PC-3 (cell line): Measurements from ENCODE around the gene KCNK3. TPM values are rescaled to one million over a fixed set of nuclear protein-coding genes. Genes with fewer than 3 reads are reported as not detected.
A peak's percentile ranks its signal among the peaks of the same experiment; 100 is the strongest.

Experiments
- ATAC-seq: fragments of 200-7000 bp; cut with Tn5 transposase; 2 replicates; pipeline ENCODE4 v1.9.1; 2020; ENCODE audit warnings: mild to moderate bottlenecking, moderate library complexity
- BruUV-seq: library from RNA; stranded (reverse); fragments of 400-500 nt; replicated peaks from 2 replicates; lab custom pipeline; 2021; lab: Mats Ljungman, UMichigan
- CTCF ChIA-PET: fragments of 300-600 bp; sonication (Branson Sonifier 250); formaldehyde crosslinking; loops from one replicate; lab custom pipeline; 2022; ENCODE audit warnings: antibody characterized with exemption; lab: Charles Lee
- POLR2A ChIA-PET: fragments of 300-600 bp; sonication (Branson Sonifier 250); formaldehyde crosslinking; loops from one replicate; lab custom pipeline; 2022; ENCODE audit warnings: antibody characterized with exemption; ENCODE audit not compliant: unreplicated experiment; lab: Charles Lee
- DNase-seq: peaks from one replicate; pipeline ENCODE4 v3.0.0-alpha.2; 2015
- H2AFZ ChIP-seq: fragments of 300-600 bp; sonication (generic); 2 replicates; pipeline ENCODE4 v1.6.0; 2016; ENCODE audit warnings: antibody characterized with exemption, low read length
- H3F3A ChIP-seq: fragments of 300-600 bp; sonication (generic); one replicate; pipeline ENCODE4 v1.6.0; 2017; ENCODE audit warnings: antibody characterized with exemption, low read length, control low read depth, mild to moderate bottlenecking; ENCODE audit not compliant: unreplicated experiment
- H3K27ac ChIP-seq: fragments of 300-600 bp; sonication (generic); 2 replicates; pipeline ENCODE4 v1.5.1; 2016; ENCODE audit warnings: mild to moderate bottlenecking, low read length
- H3K27me3 ChIP-seq: fragments of 300-600 bp; sonication (generic); 2 replicates; pipeline ENCODE4 v1.6.1; 2016; ENCODE audit warnings: low read length, mixed read lengths
- H3K36me3 ChIP-seq: fragments of 300-600 bp; sonication (generic); 2 replicates; pipeline ENCODE4 v1.6.1; 2016; ENCODE audit warnings: low read depth, mixed run types, low read length, mixed read lengths
- H3K4me1 ChIP-seq: fragments of 300-600 bp; sonication (generic); 2 replicates; pipeline ENCODE4 v1.5.1; 2016; ENCODE audit warnings: low read length; ENCODE audit not compliant: insufficient read depth
- H3K4me2 ChIP-seq: fragments of 300-600 bp; sonication (generic); 2 replicates; pipeline ENCODE4 v1.6.0; 2016; ENCODE audit warnings: low read length
- H3K4me3 ChIP-seq: fragments of 300-600 bp; sonication (generic); 2 replicates; pipeline ENCODE4 v1.5.1; 2016; ENCODE audit warnings: mild to moderate bottlenecking, low read length, mixed read lengths
- H3K79me2 ChIP-seq: fragments of 300-600 bp; sonication (generic); 2 replicates; pipeline ENCODE4 v1.6.1; 2017; ENCODE audit warnings: low read length, mixed read lengths
- H3K9ac ChIP-seq: fragments of 300-600 bp; sonication (generic); 2 replicates; pipeline ENCODE4 v1.6.0; 2016; ENCODE audit warnings: mild to moderate bottlenecking, low read length
- H3K9me2 ChIP-seq: fragments of 300-600 bp; sonication (generic); replicated peaks from 2 replicates; pipeline ENCODE4 v1.6.1; 2016; ENCODE audit warnings: mixed run types, low read length, mixed read lengths
- H3K9me3 ChIP-seq: fragments of 300-600 bp; sonication (generic); 2 replicates; pipeline ENCODE4 v1.6.1; 2016; ENCODE audit warnings: low read length, mixed read lengths
- H4K20me1 ChIP-seq: fragments of 300-600 bp; sonication (generic); 2 replicates; pipeline ENCODE4 v1.6.1; 2016; ENCODE audit warnings: low read length, mixed read lengths
- EZH2 ChIP-seq: fragments of 300-600 bp; sonication (generic); IDR thresholded peaks from one replicate; pipeline ENCODE4 v1.6.1; 2017; ENCODE audit warnings: antibody characterized with exemption, mild to moderate bottlenecking, low read length; ENCODE audit not compliant: unreplicated experiment
- EZH2phosphoT487 ChIP-seq: fragments of 300-600 bp; sonication (generic); IDR thresholded peaks from 2 replicates; pipeline ENCODE4 v1.6.1; 2018; ENCODE audit warnings: mild to moderate bottlenecking, antibody characterized with exemption, low read length, borderline replicate concordance
- intact Hi-C: fragments of 100-400 bp; cut with micrococcal nuclease; formaldehyde crosslinking; loops from 2 replicates; pipeline ENCODE4 v1.9.0; 2023
- total RNA-seq: library from RNA; depleted of rRNA; stranded (reverse); fragments of >200 nt; gene quantifications from 2 replicates; pipeline ENCODE4 v1.2.3, GENCODE V29; 2014
- TF ChIP-seq, protein P1 (sequence below): fragments of 300-600 bp; sonication (generic); conservative IDR thresholded peaks from 2 replicates; pipeline ENCODE4 v1.5.1; 2017; ENCODE audit warnings: antibody characterized with exemption, low read depth, mild to moderate bottlenecking, low read length

The KCNK3 gene
- total RNA-seq, 1 experiment from 2014 or later: 0.04 TPM

DNA sequence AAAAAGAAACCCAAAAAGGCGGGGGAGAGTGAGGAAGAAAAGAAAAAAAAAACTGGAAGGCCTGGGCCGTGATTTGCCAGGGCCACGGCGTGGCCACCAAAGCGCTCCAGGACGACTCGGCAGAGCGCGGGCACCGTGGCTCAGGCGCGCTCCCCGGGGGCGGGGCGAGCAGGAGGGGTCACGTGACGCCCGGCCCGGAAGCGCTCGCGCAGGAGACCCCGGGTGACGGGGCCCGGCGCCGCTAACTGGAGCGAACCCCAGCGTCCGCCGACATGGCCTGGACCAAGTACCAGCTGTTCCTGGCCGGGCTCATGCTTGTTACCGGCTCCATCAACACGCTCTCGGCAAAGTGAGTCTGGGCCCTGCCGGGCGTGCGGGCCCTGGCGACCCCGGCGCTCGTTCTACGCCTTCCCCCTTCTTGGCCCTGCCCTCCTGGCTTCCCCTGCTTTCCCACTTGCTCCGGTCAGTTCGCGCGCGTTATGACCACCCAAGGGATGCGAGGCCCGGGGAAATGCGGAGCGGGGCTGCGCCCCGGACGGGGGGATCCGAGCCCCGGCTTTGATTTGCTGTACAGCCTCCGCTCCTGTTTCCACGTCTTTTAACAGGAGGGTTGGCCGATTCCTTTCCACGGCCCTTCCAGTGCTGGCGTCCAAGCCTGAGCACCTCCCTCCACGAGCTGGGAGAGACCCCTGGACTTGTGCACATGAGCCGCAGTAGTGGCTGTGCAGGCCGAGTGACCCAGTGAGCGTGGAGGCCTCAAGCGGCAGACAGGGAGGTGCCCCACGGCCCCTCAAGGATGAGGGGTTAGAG, 71.8 kb downstream of the KCNK3 start, which contains the start of gene SLC35F6:
Gene SLC35F6 (plus strand): TSS at position 207 of the 810 bp plus-strand sequence. CDS start 66 bp downstream, at position 273.
- TSS peak; percentile 61 for BruUV-seq
- Histone ChIP-seq H3K27ac (0 out of 2 replicates have a peak within 1 kb of the TSS, but pooled peaks have one; percentile 2), H3K36me3 (no peaks in the 10 kb centered on the region), H3K4me3 (peak within 1 kb of the TSS; percentile 89), H3K4me2 (peak within 1 kb of the TSS; percentile 94), H3K9me2 (no peaks in the 10 kb centered on the region), H3K27me3 (no peaks in the 10 kb centered on the region), H4K20me1 (0 out of 2 replicates have a peak, but pooled peaks cover 3% of the 10 kb centered on the region), H3K9me3 (no peaks in the 10 kb centered on the region), H2AFZ (peak within 1 kb of the TSS; percentile 90), H3K4me1 (peaks cover 18% of the 10 kb centered on the region), H3K79me2 (peaks cover 54% of the 10 kb centered on the region), H3K9ac (peak within 1 kb of the TSS; percentile 86), H3F3A (no peaks in the 10 kb centered on the region)
- intact Hi-C loops: no loop called here
- POLR2A ChIA-PET: interaction anchor here (0.6 kb wide), 2 partner anchors 108 to 147 kb away, joined by 4 to 12 read pairs; no protein-coding TSS in a partner anchor
- ATAC-seq: peak; percentile 91
- TF ChIP-seq EZH2 (no peak), EZH2phosphoT487 (no peak)
- TF ChIP-seq, protein P1, sequence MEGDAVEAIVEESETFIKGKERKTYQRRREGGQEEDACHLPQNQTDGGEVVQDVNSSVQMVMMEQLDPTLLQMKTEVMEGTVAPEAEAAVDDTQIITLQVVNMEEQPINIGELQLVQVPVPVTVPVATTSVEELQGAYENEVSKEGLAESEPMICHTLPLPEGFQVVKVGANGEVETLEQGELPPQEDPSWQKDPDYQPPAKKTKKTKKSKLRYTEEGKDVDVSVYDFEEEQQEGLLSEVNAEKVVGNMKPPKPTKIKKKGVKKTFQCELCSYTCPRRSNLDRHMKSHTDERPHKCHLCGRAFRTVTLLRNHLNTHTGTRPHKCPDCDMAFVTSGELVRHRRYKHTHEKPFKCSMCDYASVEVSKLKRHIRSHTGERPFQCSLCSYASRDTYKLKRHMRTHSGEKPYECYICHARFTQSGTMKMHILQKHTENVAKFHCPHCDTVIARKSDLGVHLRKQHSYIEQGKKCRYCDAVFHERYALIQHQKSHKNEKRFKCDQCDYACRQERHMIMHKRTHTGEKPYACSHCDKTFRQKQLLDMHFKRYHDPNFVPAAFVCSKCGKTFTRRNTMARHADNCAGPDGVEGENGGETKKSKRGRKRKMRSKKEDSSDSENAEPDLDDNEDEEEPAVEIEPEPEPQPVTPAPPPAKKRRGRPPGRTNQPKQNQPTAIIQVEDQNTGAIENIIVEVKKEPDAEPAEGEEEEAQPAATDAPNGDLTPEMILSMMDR: no peak
- peak; percentile 75 for DNase-seq
- CTCF ChIA-PET: no interaction called here

DNA sequence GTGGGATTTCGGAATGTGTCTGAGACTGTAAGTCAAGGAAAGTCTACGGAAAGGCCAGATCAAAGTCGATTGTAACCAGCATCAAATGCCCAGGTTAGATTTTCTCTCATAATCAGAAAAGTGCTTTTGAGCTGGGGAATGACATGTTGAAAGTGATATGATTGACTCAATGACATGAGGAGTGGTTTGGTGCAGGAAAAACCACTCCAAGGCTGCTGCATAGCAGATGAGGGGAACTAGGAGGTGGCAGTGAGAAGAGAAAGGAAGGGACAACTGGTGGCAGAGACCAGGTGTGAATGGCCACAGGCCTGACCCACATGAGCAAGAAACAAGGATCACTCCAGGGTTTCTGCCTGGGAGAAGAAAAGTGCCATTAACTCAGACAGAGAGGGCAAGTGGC, 72.4 kb downstream of the KCNK3 start:
- peak; percentile 5; the same call in 1 of the 2 replicates for ATAC-seq
- POLR2A ChIA-PET: interaction anchor here (0.6 kb wide), 2 partner anchors 108 to 148 kb away, joined by 4 to 12 read pairs; no protein-coding TSS in a partner anchor

More for the DNA sequence above, 72.4 kb downstream of the KCNK3 start:
- CTCF ChIA-PET: no interaction called here
- peak overlapping the region; percentile 89 for H3K4me3 ChIP-seq
- peaks cover 61% of the 10 kb centered on the region for H3K79me2 ChIP-seq
- no peak for DNase-seq
- no peak overlapping the region for H3K27ac ChIP-seq
- H3F3A ChIP-seq: no peaks in the 10 kb centered on the region
- TF ChIP-seq, protein P1: no peak
- no peaks in the 10 kb centered on the region for H3K9me3 ChIP-seq
- no TSS peak for BruUV-seq
- H3K9me2 ChIP-seq: no peaks in the 10 kb centered on the region
- peaks cover 18% of the 10 kb centered on the region for H3K4me1 ChIP-seq
- H2AFZ ChIP-seq: peak overlapping the region; percentile 90
- H3K27me3 ChIP-seq: no peaks in the 10 kb centered on the region
- H3K9ac ChIP-seq: peak overlapping the region; percentile 86
- intact Hi-C loops: no loop called here
- H3K4me2 ChIP-seq: peak overlapping the region; percentile 94
- H3K36me3 ChIP-seq: peaks cover 3% of the 10 kb centered on the region; the same call in 1 of the 2 replicates
- H4K20me1 ChIP-seq: 0 out of 2 replicates have a peak, but pooled peaks cover 3% of the 10 kb centered on the region
